ENCODE data around the gene GSTK1. TPM values are rescaled to one million over a fixed set of nuclear protein-coding genes. Genes with fewer than 3 reads are reported as not detected.

The GSTK1 gene
- total and polyA plus RNA-seq, 2 of the 8 experiments (the other 6 are each of a cell fraction or from before 2014, with no cell fraction given) = 25.5 to 32.5 TPM

- TF ChIP-seq, protein P1, sequence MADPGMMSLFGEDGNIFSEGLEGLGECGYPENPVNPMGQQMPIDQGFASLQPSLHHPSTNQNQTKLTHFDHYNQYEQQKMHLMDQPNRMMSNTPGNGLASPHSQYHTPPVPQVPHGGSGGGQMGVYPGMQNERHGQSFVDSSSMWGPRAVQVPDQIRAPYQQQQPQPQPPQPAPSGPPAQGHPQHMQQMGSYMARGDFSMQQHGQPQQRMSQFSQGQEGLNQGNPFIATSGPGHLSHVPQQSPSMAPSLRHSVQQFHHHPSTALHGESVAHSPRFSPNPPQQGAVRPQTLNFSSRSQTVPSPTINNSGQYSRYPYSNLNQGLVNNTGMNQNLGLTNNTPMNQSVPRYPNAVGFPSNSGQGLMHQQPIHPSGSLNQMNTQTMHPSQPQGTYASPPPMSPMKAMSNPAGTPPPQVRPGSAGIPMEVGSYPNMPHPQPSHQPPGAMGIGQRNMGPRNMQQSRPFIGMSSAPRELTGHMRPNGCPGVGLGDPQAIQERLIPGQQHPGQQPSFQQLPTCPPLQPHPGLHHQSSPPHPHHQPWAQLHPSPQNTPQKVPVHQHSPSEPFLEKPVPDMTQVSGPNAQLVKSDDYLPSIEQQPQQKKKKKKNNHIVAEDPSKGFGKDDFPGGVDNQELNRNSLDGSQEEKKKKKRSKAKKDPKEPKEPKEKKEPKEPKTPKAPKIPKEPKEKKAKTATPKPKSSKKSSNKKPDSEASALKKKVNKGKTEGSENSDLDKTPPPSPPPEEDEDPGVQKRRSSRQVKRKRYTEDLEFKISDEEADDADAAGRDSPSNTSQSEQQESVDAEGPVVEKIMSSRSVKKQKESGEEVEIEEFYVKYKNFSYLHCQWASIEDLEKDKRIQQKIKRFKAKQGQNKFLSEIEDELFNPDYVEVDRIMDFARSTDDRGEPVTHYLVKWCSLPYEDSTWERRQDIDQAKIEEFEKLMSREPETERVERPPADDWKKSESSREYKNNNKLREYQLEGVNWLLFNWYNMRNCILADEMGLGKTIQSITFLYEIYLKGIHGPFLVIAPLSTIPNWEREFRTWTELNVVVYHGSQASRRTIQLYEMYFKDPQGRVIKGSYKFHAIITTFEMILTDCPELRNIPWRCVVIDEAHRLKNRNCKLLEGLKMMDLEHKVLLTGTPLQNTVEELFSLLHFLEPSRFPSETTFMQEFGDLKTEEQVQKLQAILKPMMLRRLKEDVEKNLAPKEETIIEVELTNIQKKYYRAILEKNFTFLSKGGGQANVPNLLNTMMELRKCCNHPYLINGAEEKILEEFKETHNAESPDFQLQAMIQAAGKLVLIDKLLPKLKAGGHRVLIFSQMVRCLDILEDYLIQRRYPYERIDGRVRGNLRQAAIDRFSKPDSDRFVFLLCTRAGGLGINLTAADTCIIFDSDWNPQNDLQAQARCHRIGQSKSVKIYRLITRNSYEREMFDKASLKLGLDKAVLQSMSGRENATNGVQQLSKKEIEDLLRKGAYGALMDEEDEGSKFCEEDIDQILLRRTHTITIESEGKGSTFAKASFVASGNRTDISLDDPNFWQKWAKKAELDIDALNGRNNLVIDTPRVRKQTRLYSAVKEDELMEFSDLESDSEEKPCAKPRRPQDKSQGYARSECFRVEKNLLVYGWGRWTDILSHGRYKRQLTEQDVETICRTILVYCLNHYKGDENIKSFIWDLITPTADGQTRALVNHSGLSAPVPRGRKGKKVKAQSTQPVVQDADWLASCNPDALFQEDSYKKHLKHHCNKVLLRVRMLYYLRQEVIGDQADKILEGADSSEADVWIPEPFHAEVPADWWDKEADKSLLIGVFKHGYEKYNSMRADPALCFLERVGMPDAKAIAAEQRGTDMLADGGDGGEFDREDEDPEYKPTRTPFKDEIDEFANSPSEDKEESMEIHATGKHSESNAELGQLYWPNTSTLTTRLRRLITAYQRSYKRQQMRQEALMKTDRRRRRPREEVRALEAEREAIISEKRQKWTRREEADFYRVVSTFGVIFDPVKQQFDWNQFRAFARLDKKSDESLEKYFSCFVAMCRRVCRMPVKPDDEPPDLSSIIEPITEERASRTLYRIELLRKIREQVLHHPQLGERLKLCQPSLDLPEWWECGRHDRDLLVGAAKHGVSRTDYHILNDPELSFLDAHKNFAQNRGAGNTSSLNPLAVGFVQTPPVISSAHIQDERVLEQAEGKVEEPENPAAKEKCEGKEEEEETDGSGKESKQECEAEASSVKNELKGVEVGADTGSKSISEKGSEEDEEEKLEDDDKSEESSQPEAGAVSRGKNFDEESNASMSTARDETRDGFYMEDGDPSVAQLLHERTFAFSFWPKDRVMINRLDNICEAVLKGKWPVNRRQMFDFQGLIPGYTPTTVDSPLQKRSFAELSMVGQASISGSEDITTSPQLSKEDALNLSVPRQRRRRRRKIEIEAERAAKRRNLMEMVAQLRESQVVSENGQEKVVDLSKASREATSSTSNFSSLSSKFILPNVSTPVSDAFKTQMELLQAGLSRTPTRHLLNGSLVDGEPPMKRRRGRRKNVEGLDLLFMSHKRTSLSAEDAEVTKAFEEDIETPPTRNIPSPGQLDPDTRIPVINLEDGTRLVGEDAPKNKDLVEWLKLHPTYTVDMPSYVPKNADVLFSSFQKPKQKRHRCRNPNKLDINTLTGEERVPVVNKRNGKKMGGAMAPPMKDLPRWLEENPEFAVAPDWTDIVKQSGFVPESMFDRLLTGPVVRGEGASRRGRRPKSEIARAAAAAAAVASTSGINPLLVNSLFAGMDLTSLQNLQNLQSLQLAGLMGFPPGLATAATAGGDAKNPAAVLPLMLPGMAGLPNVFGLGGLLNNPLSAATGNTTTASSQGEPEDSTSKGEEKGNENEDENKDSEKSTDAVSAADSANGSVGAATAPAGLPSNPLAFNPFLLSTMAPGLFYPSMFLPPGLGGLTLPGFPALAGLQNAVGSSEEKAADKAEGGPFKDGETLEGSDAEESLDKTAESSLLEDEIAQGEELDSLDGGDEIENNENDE (IDR thresholded peaks at IDR 0.05; ENCODE audit: insufficient replicate concordance, low read length) = no peak
- TF ChIP-seq ATF3 (IDR thresholded peaks at IDR 0.05; ENCODE audit: insufficient read depth, low read depth, low read length) (no peak), GABPA (IDR thresholded peaks at IDR 0.05; ENCODE audit: borderline replicate concordance, insufficient read depth, low read length) (no peak), MAX (IDR thresholded peaks at IDR 0.05) (no peak), EP300 (IDR thresholded peaks at IDR 0.05; ENCODE audit: borderline replicate concordance in 1 of 2, low read depth in 2 of 2, low read length in 2 of 2) (no peak), MAFK (IDR thresholded peaks at IDR 0.05; ENCODE audit: low read depth, low read length) (no peak), KDM5A (IDR thresholded peaks at IDR 0.05; ENCODE audit: low read length) (no peak)
- TF ChIP-seq, protein P2, sequence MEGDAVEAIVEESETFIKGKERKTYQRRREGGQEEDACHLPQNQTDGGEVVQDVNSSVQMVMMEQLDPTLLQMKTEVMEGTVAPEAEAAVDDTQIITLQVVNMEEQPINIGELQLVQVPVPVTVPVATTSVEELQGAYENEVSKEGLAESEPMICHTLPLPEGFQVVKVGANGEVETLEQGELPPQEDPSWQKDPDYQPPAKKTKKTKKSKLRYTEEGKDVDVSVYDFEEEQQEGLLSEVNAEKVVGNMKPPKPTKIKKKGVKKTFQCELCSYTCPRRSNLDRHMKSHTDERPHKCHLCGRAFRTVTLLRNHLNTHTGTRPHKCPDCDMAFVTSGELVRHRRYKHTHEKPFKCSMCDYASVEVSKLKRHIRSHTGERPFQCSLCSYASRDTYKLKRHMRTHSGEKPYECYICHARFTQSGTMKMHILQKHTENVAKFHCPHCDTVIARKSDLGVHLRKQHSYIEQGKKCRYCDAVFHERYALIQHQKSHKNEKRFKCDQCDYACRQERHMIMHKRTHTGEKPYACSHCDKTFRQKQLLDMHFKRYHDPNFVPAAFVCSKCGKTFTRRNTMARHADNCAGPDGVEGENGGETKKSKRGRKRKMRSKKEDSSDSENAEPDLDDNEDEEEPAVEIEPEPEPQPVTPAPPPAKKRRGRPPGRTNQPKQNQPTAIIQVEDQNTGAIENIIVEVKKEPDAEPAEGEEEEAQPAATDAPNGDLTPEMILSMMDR (IDR thresholded peaks at IDR 0.05; ENCODE audit: control extremely low read depth in 1 of 3, insufficient read depth in 1 of 3, low read depth in 1 of 3, low read length in 3 of 3) = no peak
Observed at GRCh38 chr7:143242306-143242705, 20.9 kb upstream of the GSTK1 start (continued).
